ENCODE data around the gene KLF11.
"Not testable (repeated sequence)": the region's sequence is repeated elsewhere in the genome, so short reads cannot be mapped to it uniquely, and the experiment has no call there.

KLF11 gene

DNA sequence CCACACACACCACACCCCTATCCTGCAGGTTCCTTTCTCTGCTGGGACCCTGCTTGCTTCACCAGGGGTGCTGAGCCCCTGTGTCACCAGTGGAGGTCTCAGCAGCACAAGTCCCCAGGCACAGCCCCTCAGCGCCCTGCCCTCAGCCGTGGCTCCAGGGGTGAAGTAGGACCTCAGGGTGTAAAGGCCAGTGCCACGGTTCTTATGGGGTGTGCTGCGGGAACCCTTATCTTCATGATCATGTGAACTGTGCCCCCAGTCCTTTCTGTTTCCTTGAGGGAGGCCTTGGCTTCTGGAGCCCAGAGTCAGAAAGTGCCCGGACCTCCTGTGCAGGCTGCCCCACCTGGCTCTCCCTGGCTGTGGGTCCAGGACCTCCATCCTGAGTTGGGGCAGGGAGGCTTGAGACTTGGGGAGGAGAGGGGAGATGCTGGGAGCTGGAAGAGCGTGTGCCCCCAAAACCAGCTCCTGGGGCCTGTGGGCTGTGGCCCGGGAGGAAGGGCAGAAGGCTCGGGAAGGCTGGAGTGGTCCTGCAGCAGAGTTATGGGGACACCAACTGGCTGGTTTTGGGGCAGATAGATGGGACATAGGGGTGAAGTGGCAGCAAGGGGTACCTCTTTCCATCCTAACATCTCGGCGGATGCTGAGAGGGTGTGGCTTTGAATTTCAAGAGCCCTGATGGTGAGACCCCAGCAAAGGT is 20.2 kb upstream of the KLF11 start:
- no peak for DNase-seq (ENCODE audit: low read depth in 1 of 2, low spot score in 1 of 2)

DNA sequence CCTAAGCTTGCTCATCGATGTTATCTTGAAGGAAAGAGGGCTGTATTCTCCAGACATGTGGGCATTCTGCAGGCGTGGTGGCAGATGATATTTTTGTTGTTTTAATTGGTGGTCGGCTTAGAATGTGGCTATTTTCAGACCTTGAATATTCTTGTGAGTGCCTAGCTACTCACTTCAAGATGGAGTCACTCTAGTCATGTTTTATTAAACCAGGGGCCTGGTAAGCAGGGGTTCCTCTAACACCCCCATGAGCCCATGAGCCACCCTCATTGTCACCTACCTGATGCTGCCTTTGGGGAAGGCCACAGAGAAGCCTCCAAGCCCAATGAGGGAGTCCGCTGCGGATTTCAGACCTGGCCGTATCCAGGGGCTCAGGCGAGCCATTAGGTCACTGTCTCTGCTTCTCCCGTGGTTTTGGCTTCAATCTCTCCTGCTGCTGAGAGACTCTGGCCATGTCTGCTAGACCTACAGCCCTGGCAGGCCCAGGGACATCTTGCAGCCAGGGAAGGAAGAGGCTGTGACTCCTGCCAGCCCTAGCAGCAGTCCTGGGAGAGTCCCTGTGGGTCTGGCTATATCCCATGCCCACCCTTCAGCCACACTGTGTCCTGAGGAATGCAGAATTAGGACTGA is 16.3 kb upstream of the KLF11 start:
- no peak for DNase-seq (ENCODE audit: low read depth in 1 of 2, low spot score in 1 of 2)

DNA sequence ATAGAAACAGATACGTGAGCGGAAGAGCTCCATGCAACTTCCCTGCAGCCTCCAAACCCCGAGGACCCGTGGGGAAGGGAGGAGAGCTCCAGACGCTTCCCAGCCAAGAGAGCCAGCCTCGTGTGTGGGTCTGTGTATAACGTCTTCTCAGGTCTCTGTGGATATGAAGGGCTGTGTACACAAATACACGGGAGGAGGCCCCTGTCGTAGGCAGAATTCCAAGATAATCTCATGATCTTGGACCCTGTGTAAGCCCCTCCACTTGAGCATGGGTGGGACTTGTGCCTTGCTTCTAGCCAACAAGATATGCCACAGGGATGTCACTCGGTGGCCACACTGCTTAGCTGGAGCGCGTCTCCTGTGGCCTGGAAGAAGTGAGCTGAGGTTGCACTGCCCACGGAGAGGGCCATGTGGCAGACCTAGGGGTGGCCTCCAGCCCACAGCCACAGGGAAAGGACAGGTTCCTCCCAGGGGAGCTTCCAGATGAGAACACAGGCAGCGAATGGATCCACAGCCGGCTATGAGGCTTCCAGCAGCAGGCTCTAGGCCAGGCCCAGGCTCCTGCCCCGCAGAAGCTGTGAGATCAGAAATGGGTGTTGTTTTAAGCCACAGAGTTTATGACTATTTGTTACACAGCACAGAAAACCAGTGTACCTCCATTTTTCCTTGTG is 15.6 kb upstream of the KLF11 start:
- DNase-seq (ENCODE audit: low read depth in 1 of 2, low spot score in 1 of 2) = no peak

DNA sequence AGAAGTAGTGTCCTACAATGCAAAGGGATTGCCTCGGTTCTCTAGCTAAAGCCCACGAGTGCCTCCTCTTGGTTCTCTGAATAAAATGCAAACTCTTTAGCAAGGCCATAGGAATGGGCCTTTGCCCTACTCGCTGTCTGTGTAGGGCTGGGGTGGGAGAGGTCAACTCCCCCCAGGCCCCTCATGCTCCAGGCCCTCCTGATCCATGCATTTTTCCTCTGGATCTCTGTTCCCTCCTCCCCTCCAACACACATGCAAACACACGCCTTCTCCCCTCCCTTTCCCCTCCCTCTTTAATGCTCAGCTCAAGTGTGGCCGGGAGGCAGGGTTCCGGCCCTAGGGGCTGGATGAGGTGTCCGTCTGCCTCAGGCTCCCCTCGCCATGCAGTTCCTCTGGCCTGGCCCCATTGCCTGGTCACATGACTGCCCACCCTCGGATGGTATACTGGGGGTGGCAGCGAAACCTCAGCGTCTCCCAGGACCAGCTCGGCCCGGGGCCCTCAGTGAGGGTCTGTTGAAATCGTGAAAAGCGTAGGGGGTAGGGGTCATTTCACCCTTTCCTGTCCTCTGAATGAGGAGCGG is 14.9 kb upstream of the KLF11 start:
- no peak for DNase-seq (ENCODE audit: low read depth in 1 of 2, low spot score in 1 of 2)

DNA sequence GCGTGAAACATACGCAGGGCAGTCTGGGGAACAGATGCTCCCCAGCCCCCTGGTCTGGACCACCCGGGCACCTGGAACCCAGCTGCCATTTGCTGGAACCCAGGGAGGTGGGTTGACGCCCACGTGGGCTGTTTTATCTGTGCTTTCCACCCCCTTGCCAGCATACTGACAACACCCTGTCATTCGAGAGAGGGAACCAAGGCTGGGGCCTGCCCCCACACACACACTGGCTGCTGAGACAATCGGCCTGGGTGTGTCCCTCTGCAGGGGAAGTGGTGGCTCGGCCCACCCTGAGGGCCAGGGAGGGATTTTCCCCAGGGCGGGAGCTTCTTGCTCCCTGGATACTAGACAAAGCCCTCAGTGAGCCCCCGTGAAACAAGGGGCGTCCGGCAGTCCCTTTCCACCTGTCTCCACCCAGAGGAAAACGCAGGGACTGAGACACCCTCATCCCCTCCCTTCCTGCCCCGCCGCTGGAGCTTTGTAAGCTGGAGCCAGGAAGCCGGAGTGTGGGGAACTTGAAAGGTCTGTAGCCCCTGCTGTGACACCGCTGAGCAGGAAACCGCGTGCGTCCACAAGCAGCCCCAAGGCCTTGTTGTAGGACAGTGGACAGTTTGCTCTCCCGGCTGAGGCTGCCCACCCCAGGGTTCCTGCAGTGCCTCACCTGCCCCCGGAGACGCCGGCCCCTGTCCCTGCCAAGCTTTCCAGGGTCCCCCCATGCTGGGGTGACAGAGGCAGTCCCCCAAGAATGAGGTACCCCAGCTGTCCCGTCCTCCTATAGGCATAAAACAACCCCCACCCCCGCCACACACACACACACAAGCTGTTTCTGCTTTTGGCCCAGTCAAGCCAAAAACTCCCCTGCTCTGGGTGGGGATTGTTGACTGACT is 14.1 kb upstream of the KLF11 start:
- DNase-seq (ENCODE audit: low read depth in 1 of 2, low spot score in 1 of 2) = peak in 1 of 2 donors; percentile 9

DNA sequence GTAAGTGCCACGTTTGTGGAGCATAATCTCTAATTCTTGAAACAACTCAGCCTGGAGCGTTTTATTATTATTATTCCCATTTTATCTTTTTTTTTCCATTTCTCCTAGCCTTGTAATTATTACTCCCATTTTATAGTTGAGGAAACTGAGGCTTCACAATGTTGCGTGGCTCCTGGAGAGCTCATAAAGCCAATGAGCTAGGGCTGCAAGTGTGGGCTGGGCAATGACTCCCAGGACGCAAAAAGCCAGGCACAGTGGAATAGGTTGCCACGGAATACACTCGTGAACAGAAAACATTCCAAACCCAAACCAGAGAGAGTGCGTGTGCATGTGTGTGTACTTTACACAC is 13.5 kb upstream of the KLF11 start:
- DNase-seq (ENCODE audit: low read depth in 1 of 2, low spot score in 1 of 2) = no peak

DNA sequence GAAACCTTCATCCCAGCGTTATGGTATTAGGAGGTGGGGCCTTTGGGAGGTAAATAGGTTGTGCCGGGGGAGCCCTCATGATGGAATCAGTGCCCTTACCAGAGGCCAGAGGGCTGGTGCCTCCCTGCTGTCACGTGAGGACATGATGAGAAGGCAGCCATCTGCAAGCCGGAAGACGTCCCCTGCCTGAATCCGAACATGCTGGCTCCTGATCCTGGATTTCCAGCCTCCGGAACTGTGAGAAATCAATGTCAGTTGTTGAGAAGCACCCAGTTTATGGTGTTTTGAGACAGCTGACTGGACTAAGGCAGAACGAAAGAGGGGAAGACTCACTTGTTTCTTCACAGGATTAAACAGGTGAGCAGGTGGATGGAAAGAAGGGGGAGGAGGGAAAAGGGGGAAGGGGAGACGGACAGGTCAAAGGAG is 13.0 kb upstream of the KLF11 start:
- DNase-seq (ENCODE audit: low read depth in 1 of 2, low spot score in 1 of 2) = no peak

DNA sequence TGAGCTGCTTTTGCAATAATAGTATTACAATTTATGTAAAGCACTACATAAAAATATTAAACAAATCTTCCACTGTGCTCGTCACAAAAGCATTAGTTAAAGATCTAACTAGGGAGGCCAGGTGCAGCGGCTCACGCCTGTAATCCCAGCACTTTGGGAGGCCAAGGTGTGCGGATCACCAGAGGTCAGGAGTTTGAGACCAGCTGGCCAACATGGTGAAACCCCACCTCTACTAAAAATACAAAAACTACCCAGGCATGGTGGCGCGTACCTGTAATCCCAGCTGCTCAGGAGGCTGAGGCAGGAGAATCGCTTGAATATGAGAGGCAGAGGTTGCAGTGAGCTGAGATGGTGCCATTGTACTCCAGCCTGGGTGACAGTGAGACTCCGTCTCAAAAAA is 12.6 kb upstream of the KLF11 start:
- not testable (repeated sequence) for DNase-seq (ENCODE audit: low read depth in 1 of 2, low spot score in 1 of 2)

DNA sequence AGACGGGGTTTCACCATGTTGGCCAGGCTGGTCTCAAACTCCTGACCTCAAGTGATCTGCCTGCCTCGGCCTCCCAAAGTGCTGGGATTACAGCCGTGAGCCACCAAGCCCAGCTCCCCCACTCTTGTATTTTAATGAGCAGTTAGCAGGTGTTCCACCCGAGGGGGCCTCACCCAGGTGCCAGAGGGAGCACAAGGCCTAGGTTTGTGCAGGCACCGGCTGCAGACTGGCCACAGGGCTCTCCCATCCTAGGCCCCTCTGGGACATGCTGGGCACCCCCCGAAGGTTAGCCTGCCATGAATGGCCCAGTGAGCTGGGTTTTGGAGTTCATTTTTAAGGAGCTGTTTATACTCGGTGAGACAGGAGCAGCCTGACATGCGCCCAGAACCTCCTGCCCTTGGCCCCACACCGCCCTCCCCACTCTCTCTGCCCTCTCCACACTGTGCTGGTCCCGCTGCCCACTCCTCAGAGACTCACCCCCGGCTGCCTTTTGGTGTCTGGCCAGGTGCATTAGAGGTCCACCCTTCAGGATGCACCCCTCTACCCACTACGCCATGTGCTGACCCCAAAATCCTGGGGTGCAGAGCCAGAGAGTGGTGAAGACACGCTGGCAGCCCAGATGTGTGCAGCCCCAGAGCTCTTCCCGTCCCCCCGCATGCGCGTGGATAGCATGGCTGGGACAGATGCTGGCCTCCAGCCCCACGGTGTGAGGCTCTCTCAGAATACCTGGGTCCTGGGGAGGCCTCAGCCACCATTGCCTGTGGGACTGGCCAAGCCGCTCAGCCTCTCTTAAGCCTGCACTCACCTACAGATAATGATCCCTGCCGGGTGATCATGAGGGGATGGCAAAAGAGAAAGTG is 11.2 kb upstream of the KLF11 start:
- no peak for DNase-seq (ENCODE audit: low read depth in 1 of 2, low spot score in 1 of 2)

DNA sequence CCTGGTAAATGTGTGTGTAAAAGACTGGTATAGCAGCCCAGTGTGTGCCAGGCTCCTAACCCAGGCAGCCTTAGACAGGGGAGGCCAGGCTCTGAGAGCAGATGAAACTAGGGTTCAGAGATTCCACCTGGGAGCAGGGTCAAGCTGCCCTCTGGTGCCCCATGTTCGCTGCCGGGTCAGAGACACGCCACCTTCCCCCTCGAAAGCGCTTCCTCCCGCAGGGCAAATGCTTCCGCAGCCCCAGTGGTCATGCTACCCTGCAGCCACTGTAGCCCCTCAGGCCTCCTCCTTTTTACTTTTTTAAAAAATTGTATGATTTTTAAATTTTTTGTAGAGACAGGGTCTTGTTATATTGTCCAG is 10.6 kb upstream of the KLF11 start:
- no peak for DNase-seq (ENCODE audit: low read depth in 1 of 2, low spot score in 1 of 2)

DNA sequence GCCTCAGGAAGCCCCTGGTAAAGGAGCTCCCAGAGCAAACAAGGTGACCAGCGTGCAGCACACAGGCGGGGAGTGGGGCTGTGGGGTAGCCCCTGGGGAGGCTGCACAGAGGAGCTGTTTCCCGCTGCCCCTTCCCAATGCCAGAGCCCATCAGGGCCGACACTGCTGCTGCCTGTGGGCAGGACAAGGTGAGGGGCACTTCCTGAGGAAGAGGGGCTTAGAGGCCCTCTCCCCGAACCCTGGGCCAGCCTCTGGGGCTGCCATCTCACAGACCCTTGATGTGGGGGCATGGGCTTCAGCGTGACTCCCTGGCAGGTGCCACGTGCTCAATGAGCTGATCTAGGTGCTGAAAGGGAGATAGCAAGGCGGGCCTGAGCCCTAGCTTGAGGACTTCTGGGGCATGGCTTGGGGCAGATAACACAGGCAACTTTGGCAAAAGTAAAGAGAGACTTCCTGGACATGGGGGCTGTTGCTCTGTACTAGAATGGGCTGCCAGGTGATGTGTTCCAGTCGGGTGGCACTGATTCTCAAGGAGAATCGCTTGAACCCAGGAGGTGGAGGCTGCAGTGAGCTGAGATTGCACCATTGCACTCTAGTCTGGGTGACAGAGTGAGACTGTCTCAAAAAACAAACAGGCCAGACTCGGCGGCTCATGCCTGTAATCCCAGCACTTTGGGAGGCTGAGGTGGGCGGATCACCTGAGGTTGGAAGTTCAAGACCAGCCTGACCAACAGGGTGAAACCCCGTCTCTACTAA is 9.9 kb upstream of the KLF11 start:
- DNase-seq (ENCODE audit: low read depth in 1 of 2, low spot score in 1 of 2) = no peak

DNA sequence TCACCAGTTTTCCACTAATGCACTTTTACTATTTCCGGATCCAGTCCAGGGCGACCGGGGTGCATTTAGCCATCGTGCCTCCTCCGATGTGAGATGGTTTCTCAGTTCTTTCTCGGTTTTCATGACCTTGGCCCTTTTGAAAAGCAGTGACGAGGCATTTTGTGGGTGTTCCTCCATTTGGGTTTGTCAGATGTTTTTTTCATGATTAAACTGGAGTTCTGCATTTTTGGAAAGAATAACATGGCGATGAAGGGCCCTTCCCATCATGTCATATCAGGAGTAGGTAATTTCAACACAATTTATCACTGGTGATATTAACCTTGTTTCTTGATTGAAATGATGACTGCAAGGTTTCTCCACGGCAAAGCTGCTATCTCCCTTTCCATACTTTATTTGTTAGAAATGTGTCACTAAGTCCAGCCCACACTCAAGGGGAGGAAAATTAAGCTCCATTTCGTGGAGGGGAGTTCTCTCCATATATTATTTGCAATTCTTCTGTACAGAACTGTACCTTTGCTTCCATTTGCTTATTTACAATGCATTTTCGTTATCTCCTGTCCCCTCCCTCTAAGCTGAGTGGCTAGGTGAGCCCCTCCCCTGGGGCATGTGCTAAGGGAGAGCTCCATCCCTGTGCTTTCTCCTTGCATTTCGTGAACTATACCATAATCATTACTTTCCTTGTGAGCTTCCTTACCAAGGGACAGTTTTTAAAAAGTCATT is 8.9 kb upstream of the KLF11 start:
- no peak for DNase-seq (ENCODE audit: low read depth in 1 of 2, low spot score in 1 of 2)

DNA sequence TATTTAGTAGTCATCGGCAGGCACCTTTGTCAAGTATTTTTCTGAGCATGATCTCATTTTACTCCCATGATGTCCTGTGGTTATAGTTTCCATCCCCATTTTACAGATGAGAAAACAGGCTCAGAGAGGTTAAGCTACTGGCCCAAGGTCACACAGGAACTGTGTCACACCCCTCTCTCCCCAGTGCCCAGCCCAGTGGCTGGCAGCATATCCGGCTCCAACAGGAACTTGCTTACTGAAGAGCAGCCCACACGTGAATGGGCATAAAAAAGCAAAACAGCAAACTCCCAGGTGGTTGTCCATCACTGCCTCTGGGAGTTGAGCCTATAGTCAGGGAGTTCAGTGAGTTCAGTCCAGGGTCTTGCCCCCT is 8.3 kb upstream of the KLF11 start:
- DNase-seq (ENCODE audit: low read depth in 1 of 2, low spot score in 1 of 2) = no peak

DNA sequence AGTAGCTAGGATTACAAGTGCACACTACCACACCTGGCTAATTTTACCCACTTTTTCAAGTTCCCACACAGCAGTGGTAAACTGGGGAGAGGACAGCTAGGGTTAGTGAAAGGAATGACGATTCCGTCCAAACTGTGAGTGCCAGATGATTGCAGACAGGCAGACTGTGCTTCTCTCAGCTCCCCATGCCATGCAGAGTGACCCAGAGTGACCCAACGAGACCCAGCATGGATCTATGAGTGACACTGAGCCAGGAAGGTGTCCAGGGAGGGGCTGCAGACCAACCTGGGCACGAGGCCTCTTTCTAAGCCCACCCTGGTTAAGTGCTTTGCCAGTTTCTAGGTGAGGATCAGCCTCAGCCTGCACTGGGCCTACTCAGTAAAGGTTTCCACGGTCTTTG is 7.7 kb upstream of the KLF11 start:
- DNase-seq (ENCODE audit: low read depth in 1 of 2, low spot score in 1 of 2) = no peak

DNA sequence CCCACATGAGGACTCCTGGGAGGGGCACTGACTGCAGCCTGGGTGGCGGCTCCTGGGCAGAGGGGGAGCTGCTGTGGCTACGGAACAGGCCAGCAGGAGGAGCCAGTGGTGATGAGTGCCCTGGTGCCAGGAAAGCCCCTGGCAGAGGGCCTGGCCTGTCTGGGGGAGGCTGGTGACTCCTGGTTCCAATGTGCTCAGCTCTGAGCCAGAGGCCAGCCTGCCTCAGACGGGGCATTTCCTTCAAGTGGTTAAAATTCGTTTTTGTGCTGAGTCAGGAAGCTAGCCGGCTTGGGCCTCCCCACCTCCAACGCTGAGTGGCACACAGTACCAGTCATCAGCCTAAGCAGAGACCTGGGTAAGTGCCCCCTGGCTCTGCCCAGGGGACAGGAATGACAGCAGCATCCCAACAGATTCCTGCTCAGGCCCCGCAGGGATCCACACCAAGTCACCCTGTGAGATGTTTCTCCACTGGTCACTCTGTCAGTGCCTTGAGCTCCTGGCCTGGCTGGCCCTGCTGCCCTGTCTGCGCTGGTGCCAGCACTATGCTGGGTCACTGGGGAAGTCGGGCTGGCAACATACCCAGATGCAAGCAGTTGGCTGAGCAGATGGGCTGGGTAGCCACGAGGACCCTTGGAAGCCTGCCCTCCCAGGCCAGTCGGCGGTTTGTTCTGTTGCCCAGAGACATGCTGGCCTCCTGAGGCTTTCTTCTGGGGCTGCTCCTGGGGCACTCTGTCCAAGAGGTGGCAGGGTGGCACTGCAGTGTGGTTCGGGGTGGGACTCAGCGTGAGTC is 7.1 kb upstream of the KLF11 start:
- peak in 1 of 2 donors; percentile 26 for DNase-seq (ENCODE audit: low read depth in 1 of 2, low spot score in 1 of 2)

DNA sequence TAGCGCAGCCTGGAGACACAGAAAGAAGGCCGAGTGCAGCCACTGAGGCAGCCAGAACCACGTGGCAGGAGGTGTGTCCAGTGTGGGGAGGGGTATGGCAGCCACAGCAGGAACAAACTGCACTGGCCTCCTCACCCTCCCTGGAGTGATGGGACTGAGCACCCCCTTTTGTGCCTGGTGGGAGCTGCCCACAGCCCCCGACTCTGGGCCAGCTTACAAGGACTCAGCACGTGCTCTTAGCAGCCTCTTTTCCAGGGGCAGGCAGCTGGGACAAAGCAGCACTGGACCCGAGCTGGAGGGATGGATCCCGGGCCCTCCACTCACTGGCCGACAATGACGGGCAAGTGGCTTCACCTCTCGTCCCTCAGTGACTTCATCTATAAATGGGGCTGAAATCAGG is 5.2 kb upstream of the KLF11 start:
- DNase-seq (ENCODE audit: low read depth in 1 of 2, low spot score in 1 of 2) = no peak

DNA sequence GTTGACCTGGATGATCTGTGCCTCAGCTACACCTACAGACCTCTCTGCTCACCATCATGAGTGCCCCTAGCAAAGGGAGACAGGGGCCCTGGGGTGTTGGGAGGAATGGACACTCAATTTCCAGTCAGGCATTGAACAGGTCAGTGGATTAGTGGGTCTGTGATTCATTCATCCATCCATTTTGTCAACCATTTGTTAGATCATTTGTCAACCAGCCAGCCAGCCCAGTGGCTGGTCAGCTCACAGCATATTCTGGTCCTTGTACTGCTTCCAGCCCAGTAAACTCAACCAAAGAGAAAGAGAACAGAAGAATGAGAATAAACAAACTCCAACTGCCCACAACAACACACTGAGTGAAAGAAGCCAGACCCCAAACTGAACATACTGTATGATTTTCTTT is 4.6 kb upstream of the KLF11 start:
- no peak for DNase-seq (ENCODE audit: low read depth in 1 of 2, low spot score in 1 of 2)

DNA sequence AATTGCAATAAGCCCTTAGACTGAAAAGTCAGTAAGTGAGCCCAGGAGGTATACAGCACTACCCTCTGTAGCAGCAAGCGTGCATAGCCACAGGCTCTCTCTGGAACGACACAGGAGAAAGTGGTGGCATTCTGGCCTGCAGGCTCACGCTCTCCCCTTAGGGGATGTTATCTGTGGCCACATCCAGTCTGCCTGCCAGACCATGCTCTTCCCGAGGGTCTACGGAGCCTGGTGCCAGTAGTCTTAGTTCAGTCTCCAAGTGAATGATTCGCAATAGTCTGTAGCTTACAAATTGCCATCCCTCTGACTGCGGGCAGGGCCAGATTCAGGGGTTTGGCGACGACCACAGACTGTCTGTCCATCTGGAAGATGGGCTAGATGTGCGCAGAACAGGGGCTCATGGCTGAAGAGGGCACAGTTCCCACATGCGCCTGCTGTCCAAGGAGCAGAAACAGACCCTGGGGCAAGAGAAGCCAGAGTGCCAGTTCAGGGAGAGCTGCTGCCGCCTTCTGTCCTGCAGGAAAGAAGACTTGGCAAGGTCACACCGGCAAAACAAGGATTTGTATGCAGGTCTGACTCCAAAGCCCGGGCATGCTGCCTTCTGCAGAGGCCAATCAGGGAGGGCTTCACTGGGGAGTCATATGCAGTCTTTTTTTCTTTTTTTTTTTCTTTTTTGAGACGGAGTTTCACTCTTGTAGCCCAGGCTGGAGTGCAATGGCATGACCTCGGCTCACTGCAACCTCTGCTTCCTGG is 3.5 kb upstream of the KLF11 start:
- no peak for DNase-seq (ENCODE audit: low read depth in 1 of 2, low spot score in 1 of 2)
